HEK293T (cell line): ENCODE measurements around the gene ZDHHC16.

Source experiments
- ARNT ChIP-seq: fragments of 450-650 bp; IDR thresholded peaks from 2 replicates; pipeline ENCODE4 v1.6.1; 2017; ENCODE audit warnings: mild to moderate bottlenecking
- BHLHE40 ChIP-seq: fragments of 450-650 bp; IDR thresholded peaks from 2 replicates; pipeline ENCODE4 v1.6.1; 2016; ENCODE audit warnings: mild to moderate bottlenecking, moderate library complexity, borderline replicate concordance
- CTBP1 ChIP-seq: fragments of 450-650 bp; IDR thresholded peaks from 2 replicates; pipeline ENCODE4 v1.6.1; 2016; ENCODE audit warnings: borderline replicate concordance
- FOXA1 ChIP-seq: fragments of 450-650 bp; IDR thresholded peaks from 2 replicates; pipeline ENCODE4 v1.6.1; 2016; ENCODE audit warnings: mild to moderate bottlenecking
- FOXK2 ChIP-seq: fragments of 450-650 bp; IDR thresholded peaks from 2 replicates; pipeline ENCODE4 v1.6.1; 2016; ENCODE audit warnings: mild to moderate bottlenecking
- FOXM1 ChIP-seq: fragments of 450-650 bp; IDR thresholded peaks from 2 replicates; pipeline ENCODE4 v1.6.1; 2017; ENCODE audit warnings: mild to moderate bottlenecking, borderline replicate concordance
- L3MBTL2 ChIP-seq: fragments of 450-650 bp; conservative IDR thresholded peaks from 2 replicates; pipeline ENCODE4 v1.6.1; 2016; ENCODE audit warnings: mild to moderate bottlenecking
- LEF1 ChIP-seq: fragments of 450-650 bp; IDR thresholded peaks from 2 replicates; pipeline ENCODE4 v1.6.1; 2017; ENCODE audit warnings: mild to moderate bottlenecking, borderline replicate concordance
- NFRKB ChIP-seq: fragments of 450-650 bp; IDR thresholded peaks from 2 replicates; pipeline ENCODE4 v1.6.1; 2016; ENCODE audit warnings: mild to moderate bottlenecking, moderate library complexity
- SP1 ChIP-seq: fragments of 450-650 bp; IDR thresholded peaks from 2 replicates; pipeline ENCODE4 v1.6.1; 2017
- SUZ12 ChIP-seq: fragments of 450-650 bp; IDR thresholded peaks from 2 replicates; pipeline ENCODE4 v1.6.1; 2016; ENCODE audit warnings: mild to moderate bottlenecking
- TARDBP ChIP-seq: fragments of 450-650 bp; IDR thresholded peaks from 2 replicates; pipeline ENCODE4 v1.6.1; 2016

DNA sequence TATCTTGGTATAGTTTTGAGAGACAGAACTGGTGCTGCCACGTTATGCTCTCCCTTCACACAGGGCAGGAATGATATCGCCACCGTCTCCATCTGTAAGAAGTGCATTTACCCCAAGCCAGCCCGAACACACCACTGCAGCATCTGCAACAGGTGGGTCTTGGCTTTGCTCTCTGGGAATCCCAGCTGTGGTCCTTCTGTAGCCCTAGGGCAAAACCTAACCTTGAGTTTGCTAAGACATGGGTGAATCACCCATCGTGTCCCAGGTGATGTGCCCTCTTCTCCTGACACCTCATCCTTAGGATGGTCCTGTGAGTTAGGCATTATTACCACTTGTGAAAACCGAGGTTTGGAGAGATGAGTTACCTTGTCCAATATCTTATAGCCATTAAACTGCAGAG is 6.4 kb downstream of the ZDHHC16 start:
- TF ChIP-seq FOXM1 = no peak
- no peak for TF ChIP-seq CTBP1
- TF ChIP-seq TARDBP = no peak
- no peak for TF ChIP-seq BHLHE40
- no peak for TF ChIP-seq SP1
- no peak for TF ChIP-seq FOXK2
- no peak for TF ChIP-seq LEF1
- TF ChIP-seq NFRKB = no peak
- no peak for TF ChIP-seq ARNT
- TF ChIP-seq SUZ12 = no peak
- no peak for TF ChIP-seq L3MBTL2
- TF ChIP-seq FOXA1 = no peak
